NCI-H128 (cell line): ENCODE measurements around the gene GABBR1.

ENCODE experiments used
- DNase-seq: peaks from one replicate; lab custom pipeline; 2025; ENCODE audit not compliant: unreplicated experiment; lab: John Stamatoyannopoulos, UW

The GABBR1 gene

DNA sequence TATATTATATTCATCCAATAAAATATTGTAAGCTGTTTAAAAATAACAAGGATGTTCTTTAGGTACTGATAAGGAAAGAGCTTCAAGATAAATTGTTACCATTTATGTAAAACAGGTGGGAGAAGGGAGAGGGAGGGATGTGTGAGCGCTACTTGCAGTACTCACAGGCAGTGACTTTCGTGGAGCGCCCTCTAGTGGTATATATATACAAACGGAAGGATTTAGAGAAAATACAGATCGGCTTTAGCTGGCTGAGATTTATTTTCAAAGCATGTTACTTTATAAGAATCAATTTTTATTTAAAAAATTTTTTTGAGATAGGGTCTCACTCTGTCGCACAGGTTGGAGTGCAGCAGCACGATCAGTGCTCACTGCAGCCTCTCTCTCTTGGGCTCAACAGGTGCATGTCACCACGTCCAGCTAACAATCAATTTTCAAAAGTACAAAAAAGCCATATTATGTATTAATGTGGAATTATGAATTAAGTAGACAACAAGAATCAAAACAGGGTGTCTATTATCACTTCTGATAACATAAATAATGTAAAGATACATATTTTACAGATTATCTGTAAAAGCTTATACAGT is 20.6 kb upstream of the GABBR1 start:
- DNase-seq = peak; percentile 22

DNA sequence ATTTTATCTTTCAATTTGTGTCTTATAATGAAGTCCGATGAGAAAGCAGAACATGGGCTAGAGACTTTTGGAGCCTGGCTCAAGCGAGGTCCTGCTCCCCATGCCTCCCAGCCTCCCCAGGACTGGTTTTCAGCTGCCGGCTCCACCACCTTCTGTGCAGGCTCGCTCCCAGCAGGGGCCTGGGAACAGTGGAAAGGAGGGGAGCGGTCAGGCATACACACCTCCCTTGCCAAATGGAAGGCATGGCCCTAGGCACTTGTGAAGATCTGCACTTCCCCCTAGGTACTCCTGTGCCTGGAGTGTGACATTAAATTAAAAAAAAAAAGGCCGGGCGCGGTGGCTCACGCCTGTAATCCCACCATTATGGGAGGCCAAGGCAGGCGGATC is 19.2 kb upstream of the GABBR1 start:
- DNase-seq = no peak

GRCh38 chr6:29651413-29652197 is 18.6 kb upstream of the GABBR1 start:
- DNase-seq = no peak

DNA sequence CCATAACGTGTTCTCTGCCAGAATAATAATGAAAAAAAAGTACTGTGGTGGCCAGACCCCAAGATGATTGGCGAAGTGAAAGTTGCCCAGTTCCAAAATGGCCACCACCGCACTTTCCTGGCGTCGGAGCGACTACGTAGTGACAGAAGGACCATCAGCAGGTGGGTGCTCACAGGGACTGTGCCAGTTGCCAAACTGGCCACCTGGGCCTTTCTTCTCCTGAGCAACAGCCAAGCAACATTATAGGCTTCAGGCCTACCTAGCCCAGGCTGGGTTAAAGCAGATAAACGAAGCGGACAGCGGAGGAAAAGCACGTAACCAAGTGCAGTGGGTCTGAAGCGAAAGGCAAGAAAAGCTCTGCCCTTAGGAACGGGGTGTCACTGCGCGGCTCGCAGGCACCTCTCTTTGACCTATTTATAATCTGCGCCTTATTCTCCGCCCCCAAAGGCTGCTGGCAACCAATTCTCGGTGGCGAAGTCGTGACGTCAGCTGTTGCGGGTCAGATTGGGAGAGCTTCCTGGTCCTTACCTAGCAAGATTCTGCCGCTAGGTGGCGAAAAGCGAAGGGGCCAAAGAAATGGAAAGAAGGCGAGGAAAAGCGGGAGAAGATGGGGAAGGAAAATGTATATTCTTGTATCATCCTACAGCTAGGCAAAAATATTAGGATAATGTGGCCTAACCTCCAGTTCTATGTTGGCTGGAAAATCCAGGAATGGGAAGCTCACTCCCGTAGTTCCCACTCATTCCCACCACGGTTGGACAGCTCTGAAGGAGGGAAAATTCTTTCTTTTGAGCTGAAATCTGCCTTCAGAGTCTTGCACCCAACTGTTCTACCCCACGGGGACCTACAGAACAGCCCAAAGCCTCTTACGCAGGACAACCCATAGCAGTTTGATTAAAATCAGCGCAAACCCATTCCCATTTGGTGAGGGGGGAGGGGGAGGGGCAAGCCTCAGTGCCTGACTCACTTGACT is 17.0 kb upstream of the GABBR1 start:
- peak; percentile 94 for DNase-seq

DNA sequence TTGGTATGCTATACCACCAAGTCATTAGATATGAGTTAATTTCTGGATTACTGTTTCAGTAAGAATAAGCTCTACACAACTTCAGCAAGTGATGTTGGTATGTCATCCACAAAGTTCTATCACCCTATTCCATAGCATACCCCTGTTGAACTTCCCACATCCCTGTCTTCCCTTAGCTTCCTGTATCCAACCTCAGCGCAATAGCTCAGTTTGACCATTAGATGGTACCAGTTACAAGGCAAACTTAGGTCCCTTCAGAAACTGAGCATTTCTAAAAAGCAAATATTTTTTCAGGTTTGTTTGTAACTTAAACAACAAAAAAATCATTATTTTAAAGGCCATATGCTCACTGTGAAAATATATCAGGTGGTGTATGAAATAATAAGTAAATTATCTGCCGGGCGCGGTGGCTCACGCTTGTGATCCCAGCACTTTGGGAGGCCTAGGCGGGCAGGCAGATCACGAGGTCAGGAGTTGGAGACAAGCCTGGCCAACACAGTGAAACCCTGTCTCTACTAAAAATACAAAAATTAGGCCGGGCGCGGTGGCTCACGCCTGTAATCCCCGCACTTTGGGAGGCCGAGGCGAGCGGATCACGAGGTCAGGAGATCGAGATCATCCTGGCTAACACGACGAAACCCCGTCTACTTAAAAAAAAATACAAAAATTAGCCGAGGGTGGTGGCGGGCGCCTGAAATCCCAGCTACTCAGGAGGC is 15.1 kb upstream of the GABBR1 start:
- no peak for DNase-seq

DNA sequence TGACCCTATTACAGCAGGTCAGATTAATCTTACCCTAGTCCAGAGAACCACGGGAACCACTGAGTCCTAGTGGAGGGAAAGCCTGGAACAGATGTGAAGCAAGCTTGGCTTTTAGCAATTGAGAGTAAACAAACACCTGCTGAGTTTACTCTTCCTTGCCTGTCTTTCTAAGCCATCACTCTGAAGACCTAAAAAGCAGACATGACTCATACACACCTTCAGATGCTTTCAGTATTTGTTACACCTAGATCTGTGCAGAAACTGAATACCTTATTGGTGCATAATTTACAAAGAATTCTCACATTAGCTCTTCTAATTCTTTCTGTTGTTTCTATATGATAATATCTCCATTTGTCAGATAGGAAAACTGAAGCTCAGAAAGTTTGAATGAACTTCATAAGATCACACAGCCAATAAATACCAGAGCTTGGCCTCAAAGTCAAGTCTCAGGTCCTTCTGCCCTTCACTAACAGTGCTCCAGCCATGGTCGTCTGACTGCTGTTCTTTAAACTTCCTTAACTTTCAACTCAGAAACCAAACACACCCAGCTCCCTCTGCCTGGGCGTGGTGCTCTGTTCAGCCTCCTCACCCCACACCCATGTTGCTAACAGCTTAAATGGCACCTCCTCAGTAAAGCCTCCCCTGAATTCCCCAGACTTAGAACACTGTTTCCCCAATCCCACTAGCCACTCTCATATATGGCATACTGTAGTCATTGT is 8.6 kb upstream of the GABBR1 start:
- no peak for DNase-seq

DNA sequence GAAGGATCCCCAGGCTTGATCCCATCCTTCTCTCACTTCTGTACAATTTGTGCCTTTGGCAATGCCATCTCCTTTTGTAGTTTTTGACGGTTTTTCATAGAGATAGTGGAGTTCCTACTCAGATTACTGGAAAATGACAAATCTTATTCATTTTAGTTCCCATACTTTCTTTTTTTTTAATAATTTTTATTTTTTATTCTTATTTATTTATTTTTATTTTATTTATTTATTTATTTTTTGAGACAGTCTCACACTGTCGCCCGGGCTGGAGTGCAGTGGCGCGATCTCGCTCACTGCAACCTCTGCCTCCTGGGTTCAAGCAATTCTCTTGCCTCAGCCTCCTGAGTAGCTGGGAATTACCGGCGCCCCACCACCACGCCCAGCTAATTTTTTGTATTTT is 4.3 kb upstream of the GABBR1 start:
- DNase-seq = no peak

DNA sequence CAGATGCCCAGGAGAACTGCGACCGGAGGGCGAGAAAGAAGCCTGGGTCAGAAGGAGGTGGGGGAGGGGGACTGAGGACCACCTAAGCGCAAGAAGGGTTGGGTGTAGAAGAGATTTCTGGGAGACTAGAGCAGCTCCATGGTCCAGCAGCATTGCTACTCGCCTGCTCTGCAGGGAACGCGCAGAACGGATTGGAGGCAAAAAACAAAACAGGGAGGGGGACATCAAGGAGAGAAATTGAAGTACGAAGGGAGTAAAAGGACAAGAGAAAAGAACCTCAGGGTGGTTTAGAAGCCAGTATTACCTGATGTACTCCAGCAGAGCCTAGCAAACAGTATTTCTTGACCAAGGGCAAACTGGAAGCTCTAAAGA is 537 bp upstream of the GABBR1 start:
- DNase-seq = no peak

DNA sequence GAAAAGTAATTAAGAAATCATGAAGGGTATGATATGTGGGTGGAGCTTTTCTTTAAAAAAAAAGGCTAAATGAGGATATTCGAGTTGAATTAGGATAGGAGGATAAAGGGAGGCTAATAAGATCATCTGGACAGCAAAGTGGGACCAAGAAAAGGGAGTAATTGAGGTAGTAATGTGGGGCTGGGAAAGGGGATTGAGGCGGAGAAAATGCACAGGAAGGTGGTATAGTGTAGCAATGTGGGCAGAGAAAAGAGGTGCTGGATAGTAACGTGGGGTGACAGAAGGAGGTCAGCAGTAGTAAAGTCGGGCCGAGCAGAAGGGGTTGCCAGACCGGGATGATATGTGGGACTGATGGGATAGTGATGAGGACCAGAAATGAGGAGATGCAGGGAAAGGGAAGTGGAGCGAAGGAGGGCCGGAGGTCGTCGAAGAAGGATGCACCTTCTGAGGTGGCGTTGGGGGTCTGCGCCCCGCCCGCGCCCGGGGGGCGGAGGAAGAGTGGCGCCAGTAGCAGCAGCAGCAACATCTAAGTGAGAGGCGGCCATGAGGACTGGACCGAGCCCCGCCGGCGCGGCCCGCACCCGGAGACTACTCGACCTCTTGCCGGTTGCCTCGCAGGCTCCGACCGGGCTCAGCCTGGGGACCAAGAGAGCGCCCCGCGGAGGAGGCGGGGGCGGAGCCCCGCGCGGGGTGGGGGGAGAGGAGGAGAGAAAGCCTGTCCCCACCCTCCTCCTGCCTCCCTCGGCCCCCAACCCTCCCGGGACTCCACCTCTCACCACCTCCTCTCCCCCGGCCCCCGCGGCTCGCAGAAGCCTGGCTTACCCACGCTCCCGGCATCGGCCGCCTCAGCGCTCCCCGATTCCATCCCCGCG is 887 bp downstream of the GABBR1 start:
- DNase-seq = peak; percentile 21

DNA sequence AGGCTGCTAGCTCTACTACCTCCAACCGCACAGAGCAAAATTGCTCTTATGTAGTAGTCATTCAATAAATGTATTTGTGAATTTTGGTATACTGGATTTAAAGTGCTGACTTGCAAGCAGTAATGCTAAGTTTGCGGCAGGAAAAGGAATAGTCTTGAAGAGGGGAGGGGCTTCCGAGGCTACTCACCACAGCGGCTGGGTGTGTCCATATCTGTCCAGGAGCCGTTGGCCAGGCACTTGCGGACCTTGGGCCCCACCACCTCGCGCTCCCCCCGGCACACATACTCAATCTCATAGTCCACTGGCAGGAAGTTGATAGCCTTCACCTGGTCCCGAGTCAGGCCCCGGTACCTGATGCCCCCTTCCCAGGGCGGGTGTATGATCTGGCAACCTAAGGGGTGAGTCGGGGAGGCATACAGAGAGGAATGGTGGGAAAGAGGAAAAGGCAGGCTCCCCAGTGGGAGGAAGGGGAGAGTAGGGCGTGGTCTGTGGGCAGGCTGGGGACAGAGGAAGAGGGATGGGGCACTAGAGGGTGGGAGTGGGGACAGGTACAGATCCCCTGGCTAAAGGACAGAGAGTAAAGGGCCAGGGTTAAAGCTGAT is 1.7 kb downstream of the GABBR1 start:
- DNase-seq = no peak

DNA sequence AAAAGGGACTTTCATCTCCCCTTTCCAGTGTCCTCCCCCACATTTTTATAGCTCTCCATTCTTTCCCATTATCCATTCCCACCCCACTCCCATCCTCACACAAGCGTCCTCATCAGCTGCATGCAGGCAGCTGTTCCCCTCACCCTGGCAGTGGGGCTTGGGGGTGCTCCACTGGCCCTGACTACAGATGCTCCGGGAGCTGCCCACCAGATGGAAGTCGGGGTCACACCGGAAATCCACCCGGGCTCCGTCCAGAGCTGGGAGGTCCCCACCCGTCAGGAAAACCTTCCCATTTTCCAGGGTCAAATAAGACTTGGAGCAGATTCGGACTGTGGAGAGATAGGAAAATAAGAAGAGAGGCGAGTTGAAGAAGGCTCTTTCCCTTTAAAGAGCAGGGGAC is 2.7 kb downstream of the GABBR1 start:
- no peak for DNase-seq

- no peak for DNase-seq
Observed at GRCh38 chr6:29629571-29629970, 3.4 kb downstream of the GABBR1 start.

DNA sequence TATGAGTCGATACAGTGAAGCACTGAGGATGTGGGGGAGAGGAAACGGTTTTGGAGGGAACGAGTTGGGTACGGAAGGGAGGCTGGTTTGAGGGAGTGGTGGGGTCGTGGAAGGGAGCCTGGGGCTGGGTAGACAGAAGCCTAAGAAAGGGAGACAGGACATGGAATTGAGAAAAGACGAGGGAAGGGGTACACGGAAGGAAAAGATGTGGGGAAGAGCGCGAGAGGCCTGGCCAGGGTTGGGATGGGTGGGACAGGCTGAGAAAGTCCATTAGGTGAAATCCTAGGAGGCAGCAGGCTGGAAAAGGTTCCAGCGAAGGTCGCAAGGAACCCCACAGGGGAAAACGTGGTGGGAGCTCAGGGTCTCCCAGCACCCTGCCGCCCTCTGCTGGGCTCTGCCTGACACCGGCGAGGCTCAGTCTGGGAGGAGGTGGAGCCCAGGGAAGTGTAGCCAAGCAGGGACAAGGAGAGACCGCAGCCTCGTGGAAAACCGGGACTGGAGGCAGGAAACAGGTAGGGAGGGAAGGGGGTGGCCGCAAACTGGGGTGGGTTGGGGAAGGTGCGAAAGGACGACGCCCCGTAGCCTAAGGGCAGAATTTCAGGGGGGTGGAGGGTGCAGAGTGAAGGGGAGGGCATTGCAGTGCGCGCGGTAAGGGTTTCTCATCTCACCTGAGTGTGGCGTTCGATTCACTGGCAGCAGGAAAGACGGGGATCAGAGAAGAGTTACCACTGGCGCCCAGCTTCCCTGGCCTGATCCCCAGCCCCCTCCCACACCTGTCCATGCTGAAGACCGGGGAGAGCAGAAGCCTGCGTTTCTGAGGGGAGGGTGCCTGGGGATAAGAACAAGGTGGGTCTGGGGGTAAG is 4.3 kb downstream of the GABBR1 start:
- DNase-seq = peak; percentile 49

DNA sequence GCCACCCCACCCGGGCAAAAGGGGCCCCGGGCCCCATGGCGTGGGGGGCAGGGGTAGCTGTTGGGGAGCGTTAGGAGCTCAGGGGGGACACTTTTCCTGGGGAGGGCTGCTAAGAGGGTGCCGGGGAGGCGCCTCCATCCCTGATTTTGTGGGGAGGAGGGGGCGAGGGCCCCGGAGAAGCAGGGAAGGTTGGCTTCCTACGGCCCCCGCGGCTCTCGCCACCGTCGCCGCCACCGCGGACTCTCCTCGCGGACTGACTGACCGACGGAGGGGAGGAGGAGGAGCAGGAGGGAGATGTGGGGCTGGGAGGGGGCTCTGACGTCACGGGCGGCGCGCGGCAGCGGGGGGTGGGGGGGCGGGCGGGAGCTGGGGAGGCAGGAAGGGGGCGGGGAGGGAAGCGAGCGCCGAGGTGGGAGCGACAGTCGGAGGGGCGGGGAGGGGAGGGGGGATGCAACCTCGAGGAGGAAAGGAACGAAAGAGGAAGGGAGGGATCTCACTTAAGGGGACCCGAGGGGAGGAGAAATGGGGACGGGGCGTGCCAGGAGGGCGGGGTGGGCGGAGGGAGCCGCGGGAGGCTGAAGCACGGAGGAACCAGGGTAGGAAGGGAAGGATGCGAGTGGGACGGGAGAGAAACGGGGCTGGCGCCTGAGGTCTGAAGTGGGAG is 5.1 kb downstream of the GABBR1 start:
- DNase-seq = no peak

DNA sequence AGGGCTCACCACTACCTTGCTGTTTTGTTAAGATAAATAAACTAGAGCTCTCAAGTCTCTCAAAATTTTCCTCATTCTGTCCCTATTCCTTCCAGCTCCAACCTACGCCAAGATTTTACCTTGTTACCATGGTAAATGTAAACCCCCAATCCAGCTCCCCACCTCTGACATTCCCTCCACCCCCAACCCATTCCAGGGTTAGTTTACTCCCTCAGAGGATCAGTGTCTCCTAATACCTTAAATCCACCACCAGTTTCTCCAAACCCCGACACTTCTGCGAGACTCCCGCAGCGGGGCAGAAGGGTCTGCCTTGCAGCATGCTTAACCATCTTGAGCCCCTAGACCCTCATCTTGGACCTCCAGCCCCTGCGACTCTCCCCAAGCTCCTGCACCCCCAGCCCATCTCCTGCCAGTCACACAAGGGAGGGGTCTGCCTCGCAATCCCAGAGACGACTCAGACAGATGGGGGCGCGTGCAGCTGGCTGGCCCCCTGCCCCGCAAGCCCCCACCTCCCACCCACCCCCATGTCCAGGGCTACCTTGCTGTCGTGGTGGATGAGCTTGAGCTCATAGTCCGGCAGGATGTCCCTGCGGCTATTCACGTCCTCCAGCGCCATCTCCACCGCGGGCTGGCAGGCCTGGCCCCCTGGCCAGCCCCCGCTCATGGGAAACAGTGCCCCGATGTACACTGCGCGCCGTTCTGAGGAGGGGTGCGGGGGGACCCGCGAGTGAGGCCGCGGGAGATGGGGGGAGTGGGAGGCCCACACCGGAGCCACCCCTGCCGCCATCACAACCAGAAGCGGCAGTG is 5.8 kb downstream of the GABBR1 start:
- no peak for DNase-seq

GRCh38 chr6:29625337-29625930 is 7.5 kb downstream of the GABBR1 start:
- no peak for DNase-seq
